MG63 (cell line): ENCODE results near the gene OLIG2. TPM values are rescaled to one million over a fixed set of nuclear protein-coding genes. Genes with fewer than 3 reads are reported as not detected.
A peak's percentile ranks its signal among the peaks of the same experiment; 100 is the strongest.

Source experiments
- DNase-seq: peaks from one replicate; pipeline ENCODE4 v3.0.0-alpha.2; 2020
- H3K27me3 ChIP-seq: fragments of 250-450 bp; sonication (Bioruptor Pico); 2 replicates; pipeline ENCODE4 v1.5.1; 2020; ENCODE audit warnings: mild to moderate bottlenecking, moderate library complexity
- H3K36me3 ChIP-seq: fragments of 250-450 bp; sonication (Bioruptor Pico); 2 replicates; pipeline ENCODE4 v1.5.1; 2020; ENCODE audit warnings: mild to moderate bottlenecking, moderate library complexity
- H3K4me3 ChIP-seq: fragments of 250-450 bp; sonication (Bioruptor Pico); 2 replicates; pipeline ENCODE4 v1.5.1; 2020; ENCODE audit warnings: mild to moderate bottlenecking, moderate library complexity
- H3K9me3 ChIP-seq: fragments of 250-450 bp; sonication (Bioruptor Pico); 2 replicates; pipeline ENCODE4 v1.5.1; 2020; ENCODE audit warnings: mild to moderate bottlenecking, moderate library complexity
- total RNA-seq: library from RNA; depleted of rRNA; stranded (reverse); fragments of >200 nt; shearing (Covaris generic); gene quantifications from 2 replicates; pipeline ENCODE4 v1.2.3, GENCODE V29; 2014; ENCODE audit warnings: low replicate concordance; rRNA removed

OLIG2 gene
- total RNA-seq, 1 experiment from 2014 or later: not detected

DNA sequence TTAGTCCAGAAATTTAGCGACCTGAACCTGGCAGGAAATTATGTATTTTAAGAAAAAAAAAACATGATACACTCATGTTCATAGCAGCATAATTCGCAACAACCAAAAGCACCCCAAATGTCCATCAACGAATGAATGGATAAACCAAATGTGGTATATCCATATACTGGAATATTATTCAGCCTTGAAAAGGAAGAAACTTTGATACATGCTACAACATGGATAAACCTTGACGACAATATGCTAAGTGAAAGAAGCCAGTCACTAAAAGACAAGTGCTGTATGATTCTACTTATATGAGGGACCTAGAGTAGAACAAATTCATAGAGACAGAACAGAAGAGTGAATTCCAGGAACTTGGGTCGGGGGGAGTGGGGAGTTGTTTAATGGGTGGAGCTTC lies 43.5 kb downstream of the OLIG2 start:
- Histone ChIP-seq H3K9me3 (no peaks in the 10 kb centered on the region; the same call in 1 of the 2 replicates), H3K36me3 (no peaks in the 10 kb centered on the region), H3K27me3 (peaks cover 71% of the 10 kb centered on the region), H3K4me3 (no peak overlapping the region)
- DNase-seq: no peak

DNA sequence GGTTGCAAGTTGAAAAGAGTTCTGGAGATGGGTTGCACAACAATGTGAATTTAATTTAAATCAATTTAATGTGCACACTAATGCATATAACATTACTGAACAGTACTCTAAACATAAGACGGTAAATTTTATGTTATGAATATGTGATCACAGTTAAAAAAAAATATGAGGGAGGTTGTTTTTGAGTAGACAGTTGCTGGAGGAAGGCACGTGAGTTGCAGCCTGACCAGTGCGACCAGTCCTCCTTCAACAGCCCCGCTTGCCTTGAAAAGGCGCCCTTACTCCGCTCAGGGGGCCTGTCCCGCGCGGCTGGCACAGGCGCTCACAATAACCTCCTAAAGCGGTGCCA lies 43.9 kb downstream of the OLIG2 start:
- Histone ChIP-seq H3K27me3 (peaks cover 67% of the 10 kb centered on the region), H3K4me3 (no peak overlapping the region; the same call in 1 of the 2 replicates), H3K36me3 (no peaks in the 10 kb centered on the region), H3K9me3 (no peaks in the 10 kb centered on the region; the same call in 1 of the 2 replicates)
- no peak for DNase-seq

DNA sequence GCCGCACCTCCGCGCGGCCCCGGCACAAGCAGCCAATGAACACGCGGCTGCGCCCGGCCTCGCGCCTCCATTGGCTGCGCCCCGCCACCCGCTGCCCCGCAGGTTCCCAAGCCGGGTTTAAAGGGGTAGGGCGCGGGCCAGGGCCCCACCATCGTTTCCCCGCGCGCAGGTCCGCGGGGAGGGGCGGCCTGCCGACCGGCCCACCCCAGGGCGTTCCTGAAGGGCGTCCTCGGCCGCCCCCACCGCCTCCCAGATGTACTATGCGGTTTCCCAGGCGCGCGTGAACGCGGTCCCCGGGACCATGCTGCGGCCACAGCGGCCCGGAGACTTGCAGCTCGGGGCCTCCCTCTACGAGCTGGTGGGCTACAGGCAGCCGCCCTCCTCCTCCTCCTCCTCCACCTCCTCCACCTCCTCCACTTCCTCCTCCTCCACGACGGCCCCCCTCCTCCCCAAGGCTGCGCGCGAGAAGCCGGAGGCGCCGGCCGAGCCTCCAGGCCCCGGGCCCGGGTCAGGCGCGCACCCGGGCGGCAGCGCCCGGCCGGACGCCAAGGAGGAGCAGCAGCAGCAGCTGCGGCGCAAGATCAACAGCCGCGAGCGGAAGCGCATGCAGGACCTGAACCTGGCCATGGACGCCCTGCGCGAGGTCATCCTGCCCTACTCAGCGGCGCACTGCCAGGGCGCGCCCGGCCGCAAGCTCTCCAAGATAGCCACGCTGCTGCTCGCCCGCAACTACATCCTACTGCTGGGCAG lies 44.4 kb downstream of the OLIG2 start, which contains the start of gene OLIG1:
Gene OLIG1, plus strand, starts transcription at position 148 of the 750 bp plus-strand sequence. Its CDS starts 106 bp downstream, at position 254.
- no peaks in the 10 kb centered on the region for H3K36me3 ChIP-seq
- H3K4me3 ChIP-seq: peak within 1 kb of the TSS; percentile 32
- peaks cover 66% of the 10 kb centered on the region for H3K27me3 ChIP-seq
- DNase-seq: peak; percentile 68
- H3K9me3 ChIP-seq: no peaks in the 10 kb centered on the region; the same call in 1 of the 2 replicates

DNA sequence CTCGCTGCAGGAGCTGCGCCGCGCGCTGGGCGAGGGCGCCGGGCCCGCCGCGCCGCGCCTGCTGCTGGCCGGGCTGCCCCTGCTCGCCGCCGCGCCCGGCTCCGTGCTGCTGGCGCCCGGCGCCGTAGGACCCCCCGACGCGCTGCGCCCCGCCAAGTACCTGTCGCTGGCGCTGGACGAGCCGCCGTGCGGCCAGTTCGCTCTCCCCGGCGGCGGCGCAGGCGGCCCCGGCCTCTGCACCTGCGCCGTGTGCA lies 44.9 kb downstream of the OLIG2 start:
- Histone ChIP-seq H3K27me3 (peaks cover 63% of the 10 kb centered on the region), H3K36me3 (no peaks in the 10 kb centered on the region), H3K9me3 (no peaks in the 10 kb centered on the region; the same call in 1 of the 2 replicates), H3K4me3 (no peak overlapping the region)
- DNase-seq: no peak

DNA sequence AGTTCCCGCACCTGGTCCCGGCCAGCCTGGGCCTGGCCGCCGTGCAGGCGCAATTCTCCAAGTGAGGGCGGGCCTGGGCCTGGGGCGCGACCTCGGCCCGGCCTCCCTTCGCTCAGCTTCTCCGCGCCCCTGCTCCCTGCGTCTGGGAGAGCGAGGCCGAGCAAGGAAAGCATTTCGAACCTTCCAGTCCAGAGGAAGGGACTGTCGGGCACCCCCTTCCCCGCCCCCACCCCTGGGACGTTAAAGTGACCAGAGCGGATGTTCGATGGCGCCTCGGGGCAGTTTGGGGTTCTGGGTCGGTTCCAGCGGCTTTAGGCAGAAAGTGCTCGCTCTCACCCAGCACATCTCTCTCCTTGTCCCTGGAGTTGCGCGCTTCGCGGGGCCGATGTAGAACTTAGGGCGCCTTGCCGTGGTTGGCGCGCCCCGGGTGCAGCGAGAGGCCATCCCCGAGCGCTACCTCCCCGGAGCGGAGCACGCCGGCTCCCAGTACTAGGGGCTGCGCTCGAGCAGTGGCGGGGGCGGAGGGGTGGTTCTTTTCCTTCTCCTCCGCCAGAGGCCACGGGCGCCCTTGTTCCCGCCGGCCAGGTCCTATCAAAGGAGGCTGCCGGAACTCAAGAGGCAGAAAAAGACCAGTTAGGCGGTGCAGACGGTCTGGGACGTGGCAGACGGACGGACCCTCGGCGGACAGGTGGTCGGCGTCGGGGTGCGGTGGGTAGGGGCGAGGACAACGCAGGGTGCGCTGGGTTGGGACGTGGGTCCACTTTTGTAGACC lies 45.4 kb downstream of the OLIG2 start:
- no peak overlapping the region for H3K4me3 ChIP-seq
- H3K36me3 ChIP-seq: no peaks in the 10 kb centered on the region
- H3K27me3 ChIP-seq: peaks cover 59% of the 10 kb centered on the region
- DNase-seq: no peak
- no peaks in the 10 kb centered on the region; the same call in 1 of the 2 replicates for H3K9me3 ChIP-seq

DNA sequence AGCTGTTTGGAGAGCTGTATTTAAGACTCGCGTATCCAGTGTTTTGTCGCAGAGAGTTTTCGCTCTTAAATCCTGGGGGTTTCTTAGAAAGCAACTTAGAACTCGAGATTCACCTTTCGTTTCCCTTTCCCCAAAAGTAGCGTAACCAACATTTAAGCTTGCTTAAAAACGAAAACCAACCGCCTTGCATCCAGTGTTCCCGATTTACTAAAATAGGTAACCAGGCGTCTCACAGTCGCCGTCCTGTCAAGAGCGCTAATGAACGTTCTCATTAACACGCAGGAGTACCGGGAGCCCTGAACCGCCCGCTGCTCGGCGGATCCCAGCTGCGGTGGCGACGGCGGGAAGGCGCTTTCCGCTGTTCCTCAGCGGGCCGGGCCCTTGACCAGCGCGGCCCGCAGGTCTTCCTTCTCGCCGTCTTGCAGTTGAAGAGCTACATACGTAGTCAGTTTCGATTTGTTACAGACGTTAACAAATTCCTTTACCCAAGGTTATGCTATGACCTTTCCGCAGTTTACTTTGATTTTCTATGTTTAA lies 46.1 kb downstream of the OLIG2 start:
- DNase-seq: no peak
- no peak overlapping the region for H3K4me3 ChIP-seq
- H3K9me3 ChIP-seq: no peaks in the 10 kb centered on the region; the same call in 1 of the 2 replicates
- H3K27me3 ChIP-seq: peaks cover 55% of the 10 kb centered on the region
- no peaks in the 10 kb centered on the region for H3K36me3 ChIP-seq

DNA sequence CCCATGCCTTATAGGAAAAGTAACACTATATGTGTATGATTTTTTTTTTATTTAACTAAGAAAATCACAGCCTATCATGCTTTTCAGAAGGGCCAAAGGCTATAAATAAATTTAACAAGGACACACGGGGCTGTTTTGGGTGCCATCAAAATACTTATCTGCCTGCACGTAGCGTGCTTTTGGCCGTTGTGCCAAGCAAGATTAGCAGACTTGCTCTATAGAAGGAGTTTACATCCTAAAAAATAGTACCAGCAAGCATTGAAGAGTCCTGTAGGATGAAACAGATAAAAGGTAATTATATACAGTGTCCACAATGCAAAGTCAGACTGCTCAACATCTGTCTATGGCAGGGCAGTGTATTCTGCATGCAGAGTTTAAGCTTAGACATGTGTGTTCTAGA lies 47.9 kb downstream of the OLIG2 start:
- DNase-seq: no peak
- Histone ChIP-seq H3K36me3 (no peaks in the 10 kb centered on the region), H3K4me3 (no peak overlapping the region), H3K27me3 (peaks cover 47% of the 10 kb centered on the region), H3K9me3 (no peaks in the 10 kb centered on the region; the same call in 1 of the 2 replicates)

DNA sequence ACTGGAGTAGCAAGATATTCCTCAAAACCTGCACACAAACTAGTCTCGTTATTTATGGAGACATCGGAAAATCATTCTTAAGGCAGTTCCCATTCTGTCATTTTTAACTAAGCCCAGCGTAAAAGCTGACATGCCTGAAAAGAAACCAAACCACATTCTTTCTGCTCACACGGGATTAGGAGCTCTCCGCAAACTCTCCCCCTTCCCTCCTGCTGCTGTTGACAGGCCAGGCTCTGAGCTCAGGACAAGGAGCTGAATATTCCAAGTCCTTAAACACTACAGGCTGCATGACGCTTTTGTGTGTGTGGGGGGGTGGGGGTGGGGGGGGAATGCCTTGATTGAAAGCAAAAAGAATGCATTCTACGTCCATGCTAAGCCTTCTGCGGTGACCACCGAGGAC lies 49.4 kb downstream of the OLIG2 start:
- Histone ChIP-seq H3K4me3 (no peak overlapping the region), H3K36me3 (no peaks in the 10 kb centered on the region), H3K27me3 (peaks cover 32% of the 10 kb centered on the region), H3K9me3 (no peaks in the 10 kb centered on the region)
- no peak for DNase-seq

DNA sequence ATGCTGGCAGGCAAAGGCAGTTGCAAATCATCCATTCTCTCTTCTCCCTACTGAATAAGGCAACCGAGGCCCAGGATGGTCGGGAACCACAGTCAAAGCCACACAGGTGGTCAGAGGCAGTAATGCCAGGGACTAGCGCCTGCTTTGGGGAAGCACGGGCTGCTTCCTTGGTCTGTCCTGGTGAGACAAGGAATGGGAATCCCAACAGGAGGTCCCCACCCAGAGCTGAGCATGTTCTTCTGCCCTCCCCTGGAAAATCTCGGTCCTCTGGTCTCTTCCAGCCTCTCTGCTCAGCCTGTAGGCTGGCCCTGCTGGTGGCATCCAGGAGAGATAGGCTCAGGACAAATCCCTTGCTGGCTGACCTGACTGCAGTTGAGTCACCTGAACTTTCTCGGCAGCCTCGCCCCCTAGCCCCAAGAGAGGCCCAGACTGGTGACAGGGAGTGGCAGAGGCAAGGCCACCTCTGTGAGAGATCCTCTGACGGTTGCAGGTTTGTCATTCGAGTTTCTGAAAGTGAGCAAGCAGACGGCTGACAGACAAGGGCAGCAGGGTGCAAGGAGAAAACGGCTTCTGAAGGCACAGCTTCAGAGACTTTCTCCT lies 50.0 kb downstream of the OLIG2 start:
- peaks cover 32% of the 10 kb centered on the region for H3K27me3 ChIP-seq
- no peak for DNase-seq
- no peak overlapping the region for H3K4me3 ChIP-seq
- H3K36me3 ChIP-seq: no peaks in the 10 kb centered on the region
- H3K9me3 ChIP-seq: no peaks in the 10 kb centered on the region

DNA sequence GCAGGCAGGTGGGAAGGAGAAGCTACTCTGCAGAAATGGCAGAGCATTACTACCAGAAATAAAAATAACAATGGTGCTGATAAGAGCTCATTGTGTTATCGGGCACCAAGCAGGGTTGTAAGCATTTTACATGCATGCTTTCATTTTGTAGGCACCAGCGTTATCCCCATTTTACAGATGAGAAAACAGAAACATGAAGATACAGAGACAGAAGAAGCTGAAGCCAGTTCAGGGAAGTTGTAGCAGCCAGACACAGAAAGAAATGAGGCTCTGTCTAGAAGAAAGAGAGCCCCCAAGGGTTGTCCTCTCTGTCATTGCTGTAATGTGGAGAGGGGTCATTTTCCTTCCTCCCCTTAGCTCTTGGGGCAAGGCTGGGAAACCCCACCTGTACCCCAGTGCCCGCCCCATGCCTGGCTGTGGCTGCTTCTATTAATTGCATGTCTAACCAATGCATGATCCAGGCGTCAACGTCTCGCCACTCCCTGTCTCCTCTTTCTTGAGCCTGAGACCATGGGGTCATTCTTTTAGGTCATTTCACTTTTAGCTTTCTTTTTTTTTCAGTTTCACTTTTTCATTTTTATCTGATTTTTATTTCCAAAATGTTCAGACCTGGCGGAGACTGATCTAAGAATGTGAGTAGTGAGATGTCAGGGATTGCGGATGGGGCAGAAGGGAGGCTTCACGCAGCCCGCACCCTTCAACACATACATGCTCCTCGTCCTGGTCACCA lies 51.0 kb downstream of the OLIG2 start:
- peaks cover 22% of the 10 kb centered on the region for H3K27me3 ChIP-seq
- no peaks in the 10 kb centered on the region for H3K9me3 ChIP-seq
- no peak overlapping the region for H3K4me3 ChIP-seq
- no peaks in the 10 kb centered on the region for H3K36me3 ChIP-seq
- no peak for DNase-seq

Other genes starting within 250 kb of the OLIG2 start
- not detected in 2 replicates for gene OLIG1, start 44.2 kb downstream of the OLIG2 start, total RNA-seq
- gene IFNAR2, start 204.0 kb downstream of the OLIG2 start, total RNA-seq: 2.6 and 5.8 TPM in 2 replicates
- 44.5 and 64.3 TPM in 2 replicates for gene IL10RB, start 240.4 kb downstream of the OLIG2 start, total RNA-seq